Neural crest cell (in vitro differentiated cells): Measurements from ENCODE around the gene TECTA. TPM values are rescaled to one million over a fixed set of nuclear protein-coding genes. Genes with fewer than 3 reads are reported as not detected.

Experiments
- DNase-seq: peaks from one replicate; pipeline ENCODE4 v3.0.0; 2021; ENCODE audit warnings: low read depth, mixed read lengths, low spot score
- H3K27ac Mint-ChIP-seq: one replicate; pipeline ENCODE4 v1.8.0; 2021; ENCODE audit warnings: mild to moderate bottlenecking, mixed read lengths; ENCODE audit not compliant: unreplicated experiment
- H3K27me3 Mint-ChIP-seq: 2 replicates; pipeline ENCODE4 v1.8.0; 2021; ENCODE audit warnings: low read depth, mild to moderate bottlenecking, mixed read lengths
- H3K36me3 Mint-ChIP-seq: 2 replicates; pipeline ENCODE4 v1.8.0; 2021; ENCODE audit warnings: low read depth, mild to moderate bottlenecking, mixed read lengths
- H3K4me1 Mint-ChIP-seq: 2 replicates; pipeline ENCODE4 v1.8.0; 2021; ENCODE audit warnings: mixed read lengths
- H3K4me3 Mint-ChIP-seq: one replicate; pipeline ENCODE4 v1.8.0; 2021; ENCODE audit warnings: mild to moderate bottlenecking, mixed read lengths
- H3K9me3 Mint-ChIP-seq: 2 replicates; pipeline ENCODE4 v1.8.0; 2021; ENCODE audit warnings: mixed read lengths
- CTCF ChIP-seq: fragments of 200-600 bp; sonication (generic); conservative IDR thresholded peaks from 2 replicates; pipeline ENCODE4 v1.5.0; 2021; ENCODE audit warnings: antibody characterized with exemption, mild to moderate bottlenecking
- total RNA-seq: library from RNA; stranded (reverse); gene quantifications from 2 replicates; pipeline ENCODE4 v1.2.1, GENCODE V29; 2021

The TECTA gene
- total RNA-seq, 1 donor from 2014 or later, result 1.5 TPM

DNA sequence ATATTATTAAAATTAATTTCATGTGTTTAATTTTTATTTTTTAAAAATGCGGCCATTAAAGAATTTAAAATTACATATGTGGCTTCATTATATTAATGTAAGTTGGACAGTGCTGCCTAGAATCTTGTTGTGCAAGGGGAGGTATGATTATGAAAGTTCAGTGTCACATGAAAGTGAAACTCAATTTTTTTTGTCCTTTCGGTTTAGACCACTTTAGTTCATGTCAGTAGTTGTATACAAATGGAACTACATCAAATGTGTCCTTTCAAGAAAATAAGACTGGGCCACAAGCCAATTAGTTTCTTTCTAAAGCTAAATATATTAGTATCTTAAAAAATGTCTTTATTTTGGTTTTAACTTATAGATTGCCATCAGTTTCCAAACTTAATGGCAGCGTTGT lies 41.4 kb upstream of the TECTA start:
- Mint-ChIP-seq H3K27ac (no peak overlapping the region), H3K4me3 (no peak overlapping the region), H3K36me3 (peaks cover 13% of the 10 kb centered on the region), H3K4me1 (no peaks in the 10 kb centered on the region), H3K27me3 (no peaks in the 10 kb centered on the region), H3K9me3 (no peaks in the 10 kb centered on the region)
- TF ChIP-seq CTCF, result no peak
- no peak for DNase-seq

- H3K27me3 Mint-ChIP-seq, result no peaks in the 10 kb centered on the region
- H3K4me3 Mint-ChIP-seq, result no peak overlapping the region
- peaks cover 8% of the 10 kb centered on the region for H3K36me3 Mint-ChIP-seq
- H3K27ac Mint-ChIP-seq, result no peak overlapping the region
- no peaks in the 10 kb centered on the region for H3K4me1 Mint-ChIP-seq
- H3K9me3 Mint-ChIP-seq, result no peaks in the 10 kb centered on the region
- no peak for DNase-seq
- TF ChIP-seq CTCF, result peak; percentile 61
Measured at GRCh38 chr11:121063728-121064127, 37.3 kb upstream of the TECTA start.

- peaks cover 9% of the 10 kb centered on the region for H3K4me1 Mint-ChIP-seq
Measured at GRCh38 chr11:121066623-121067022, 34.4 kb upstream of the TECTA start.

DNA sequence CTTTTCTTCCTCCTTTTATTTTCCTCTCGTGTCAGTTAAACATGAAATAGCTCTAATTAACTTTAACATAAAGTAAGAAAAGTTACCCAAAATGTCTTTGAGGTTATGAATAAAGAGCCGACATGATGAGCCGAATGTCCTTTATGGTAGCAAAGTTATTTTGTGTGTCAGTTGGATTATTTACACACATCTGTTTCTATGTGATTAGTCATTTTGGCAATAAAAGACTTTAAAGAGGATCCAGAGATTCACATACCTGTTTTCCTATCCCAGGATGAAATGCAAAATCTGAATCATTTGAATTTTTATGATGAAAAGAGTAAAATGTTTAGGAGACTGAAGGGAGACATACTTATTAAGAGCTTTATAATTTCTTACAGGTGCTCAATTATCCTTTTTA lies 34.0 kb upstream of the TECTA start:
- Mint-ChIP-seq H3K4me3 (no peak overlapping the region), H3K4me1 (peaks cover 13% of the 10 kb centered on the region), H3K27me3 (no peaks in the 10 kb centered on the region), H3K27ac (no peak overlapping the region), H3K9me3 (peaks cover 3% of the 10 kb centered on the region), H3K36me3 (peaks cover 22% of the 10 kb centered on the region)
- no peak for DNase-seq
- TF ChIP-seq CTCF, result no peak

More at GRCh38 chr11:121066623-121067022, 34.4 kb upstream of the TECTA start:
- peaks cover 3% of the 10 kb centered on the region for H3K9me3 Mint-ChIP-seq
- H3K27ac Mint-ChIP-seq, result no peak overlapping the region
- H3K36me3 Mint-ChIP-seq, result peaks cover 22% of the 10 kb centered on the region
- no peak for TF ChIP-seq CTCF
- DNase-seq, result no peak
- H3K27me3 Mint-ChIP-seq, result no peaks in the 10 kb centered on the region
- no peak overlapping the region for H3K4me3 Mint-ChIP-seq

- DNase-seq, result no peak
- Mint-ChIP-seq H3K4me1 (peaks cover 14% of the 10 kb centered on the region), H3K27ac (no peak overlapping the region), H3K36me3 (peaks cover 22% of the 10 kb centered on the region), H3K9me3 (peaks cover 3% of the 10 kb centered on the region), H3K4me3 (no peak overlapping the region), H3K27me3 (no peaks in the 10 kb centered on the region)
- TF ChIP-seq CTCF, result no peak
Measured at GRCh38 chr11:121067453-121067852, 33.6 kb upstream of the TECTA start.
